ENCODE data around the gene RACGAP1.

Gene RACGAP1

DNA sequence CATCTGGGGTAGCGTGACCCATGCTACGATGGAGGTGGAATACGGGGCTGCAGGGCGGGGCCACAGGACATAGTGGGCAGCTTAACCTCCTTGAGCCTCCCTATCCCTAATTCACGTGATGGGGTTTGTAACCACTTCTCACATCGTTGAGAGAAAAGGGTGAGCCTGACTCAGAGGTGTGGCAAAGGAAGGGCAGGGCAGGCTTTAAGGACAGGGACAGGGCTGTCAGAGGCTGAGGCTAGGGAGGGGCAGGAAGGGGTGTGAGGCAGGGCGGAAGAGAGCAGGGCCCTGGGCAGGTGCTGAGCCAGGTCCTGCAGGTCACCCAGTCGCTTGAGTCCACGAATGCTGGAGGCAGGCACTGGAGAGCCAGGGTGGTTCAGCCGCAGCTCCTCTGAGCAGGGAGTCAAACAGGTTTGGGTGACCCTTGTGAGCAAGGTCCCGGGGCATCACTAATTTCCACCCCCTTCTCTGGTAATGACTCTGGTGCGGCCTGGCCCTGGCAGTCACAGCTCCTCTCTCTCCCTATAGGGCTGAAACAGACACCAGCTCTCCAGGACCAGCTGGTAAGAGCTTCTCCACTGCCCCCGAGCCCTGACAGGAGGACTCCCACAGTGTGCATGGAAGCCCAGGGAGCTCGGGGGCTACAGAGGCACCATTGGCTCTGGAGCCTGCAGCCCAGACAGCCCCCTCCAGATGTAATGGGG lies 82.2 kb downstream of the RACGAP1 start:
- Histone ChIP-seq H2BK5ac (ENCODE audit: low read length) (no peak overlapping the region), H3K56ac (ENCODE audit: low read length) (no peak overlapping the region), H3K36me3 (ENCODE audit: control insufficient read depth, insufficient read depth, low read length) (no peaks in the 10 kb centered on the region), H3K4me3 (ENCODE audit: low read length) (no peak overlapping the region), H3K27ac (ENCODE audit: low read depth, low read length) (no peak overlapping the region), H3K27me3 (ENCODE audit: insufficient read depth, low read length, poor library complexity) (no peaks in the 10 kb centered on the region), H4K5ac (ENCODE audit: low read length) (no peak overlapping the region), H2AK5ac (ENCODE audit: low read length) (no peak overlapping the region), H3K9ac (ENCODE audit: low read length) (no peak overlapping the region), H3K18ac (ENCODE audit: low read length) (no peak overlapping the region), H2BK15ac (replicated peaks; ENCODE audit: low read depth) (no peak overlapping the region), H3K23ac (ENCODE audit: low read length) (no peak overlapping the region), H3K79me1 (ENCODE audit: low read length) (no peaks in the 10 kb centered on the region), H4K8ac (ENCODE audit: low read depth, low read length) (no peak overlapping the region), H3K4ac (ENCODE audit: low read depth, low read length) (no peak overlapping the region), H3K4me2 (ENCODE audit: low read length) (no peak overlapping the region), H3K79me2 (ENCODE audit: control insufficient read depth, insufficient read depth, low read length) (no peaks in the 10 kb centered on the region), H2BK120ac (ENCODE audit: low read depth, low read length) (no peak overlapping the region), H3K4me1 (ENCODE audit: control insufficient read depth, low read depth, low read length) (no peaks in the 10 kb centered on the region)
- WGBS (ENCODE audit: extremely low coverage, insufficient coverage, low lambda C conversion rate) = no CpG with 5 or more reads among the region's 14 CpGs
- DNase-seq = no peak

DNA sequence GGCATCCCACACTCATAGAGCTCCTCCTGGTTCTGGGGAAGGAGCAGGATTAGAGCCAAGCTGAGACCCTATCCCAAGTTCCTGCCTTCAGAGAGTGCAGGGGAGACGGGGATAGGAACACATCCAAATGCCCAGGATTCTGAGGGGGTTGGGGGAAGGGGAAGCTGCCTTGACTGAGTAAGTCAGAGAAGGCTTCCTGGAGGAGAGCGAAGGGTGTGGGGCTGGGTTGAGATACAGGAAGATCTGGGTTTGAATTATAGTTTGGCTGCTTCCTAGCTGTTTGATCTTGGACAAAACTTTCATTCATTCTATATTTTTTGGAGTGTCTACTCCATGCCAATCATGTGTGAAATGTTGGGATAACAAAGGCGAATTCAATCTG lies 82.8 kb downstream of the RACGAP1 start:
- Histone ChIP-seq H2BK5ac (ENCODE audit: low read length) (no peak overlapping the region), H4K8ac (ENCODE audit: low read depth, low read length) (no peak overlapping the region), H3K23ac (ENCODE audit: low read length) (no peak overlapping the region), H3K36me3 (ENCODE audit: control insufficient read depth, insufficient read depth, low read length) (no peaks in the 10 kb centered on the region), H3K56ac (ENCODE audit: low read length) (no peak overlapping the region), H3K79me1 (ENCODE audit: low read length) (no peaks in the 10 kb centered on the region), H3K4ac (ENCODE audit: low read depth, low read length) (no peak overlapping the region), H3K27me3 (ENCODE audit: insufficient read depth, low read length, poor library complexity) (no peaks in the 10 kb centered on the region), H2AK5ac (ENCODE audit: low read length) (no peak overlapping the region), H3K4me3 (ENCODE audit: low read length) (no peak overlapping the region), H3K4me1 (ENCODE audit: control insufficient read depth, low read depth, low read length) (no peaks in the 10 kb centered on the region), H3K4me2 (ENCODE audit: low read length) (no peak overlapping the region), H2BK120ac (ENCODE audit: low read depth, low read length) (no peak overlapping the region), H2BK15ac (replicated peaks; ENCODE audit: low read depth) (no peak overlapping the region), H3K79me2 (ENCODE audit: control insufficient read depth, insufficient read depth, low read length) (no peaks in the 10 kb centered on the region), H4K5ac (ENCODE audit: low read length) (no peak overlapping the region), H3K27ac (ENCODE audit: low read depth, low read length) (no peak overlapping the region), H3K18ac (ENCODE audit: low read length) (no peak overlapping the region), H3K9ac (ENCODE audit: low read length) (no peak overlapping the region)
- DNase-seq = no peak
- WGBS (ENCODE audit: extremely low coverage, insufficient coverage, low lambda C conversion rate) = no CpG with 5 or more reads among the region's 3 CpGs

DNA sequence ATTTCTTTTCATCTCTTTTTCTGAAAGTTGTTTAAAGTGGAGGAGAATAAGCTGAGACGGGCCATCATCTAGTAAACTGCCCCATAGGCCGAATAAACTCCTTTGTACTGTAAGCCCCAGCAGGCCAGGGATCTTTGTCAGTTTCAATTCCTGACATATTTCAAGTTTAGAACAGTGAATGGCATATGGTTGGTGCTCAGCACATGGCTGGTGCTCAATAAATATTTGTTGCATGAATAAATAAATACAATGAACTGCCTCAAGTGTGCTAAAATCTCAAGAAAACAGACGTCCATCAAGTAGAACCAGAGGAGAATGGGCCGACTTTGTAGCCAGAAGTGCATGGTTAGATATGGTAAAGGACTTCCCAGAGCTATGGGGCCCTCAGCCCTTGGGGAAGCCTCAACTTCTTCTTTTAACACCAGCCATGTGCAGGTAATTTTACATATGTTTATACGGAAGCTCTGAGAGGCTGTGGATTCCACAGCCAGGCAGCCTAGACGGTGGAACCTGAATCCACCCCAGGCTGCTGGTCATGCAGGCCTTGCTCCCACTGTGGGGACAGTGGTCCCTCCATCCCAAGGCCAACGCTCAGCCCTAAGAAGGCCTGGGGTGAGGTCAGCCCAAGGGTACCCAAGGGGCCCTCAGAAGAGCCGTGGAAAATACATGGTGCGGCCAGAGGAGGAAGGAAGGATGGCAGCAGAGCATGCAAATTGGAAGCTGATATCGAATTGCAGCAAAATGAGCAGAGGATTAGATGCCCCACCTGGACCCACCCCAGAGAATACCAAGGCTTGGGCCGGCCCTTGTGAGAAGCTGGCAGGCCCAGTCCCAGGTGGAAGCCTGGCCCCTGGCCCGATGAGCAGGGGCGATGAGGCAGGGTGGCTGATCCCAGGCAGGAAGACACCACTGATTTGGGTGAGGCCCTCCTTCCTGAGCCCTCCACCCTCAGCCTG lies 83.5 kb downstream of the RACGAP1 start:
- H3K9ac ChIP-seq (ENCODE audit: low read length) = no peak overlapping the region
- no peak overlapping the region for H3K18ac ChIP-seq (ENCODE audit: low read length)
- H3K4ac ChIP-seq (ENCODE audit: low read depth, low read length) = no peak overlapping the region
- H4K8ac ChIP-seq (ENCODE audit: low read depth, low read length) = no peak overlapping the region
- H3K23ac ChIP-seq (ENCODE audit: low read length) = no peak overlapping the region
- H2BK120ac ChIP-seq (ENCODE audit: low read depth, low read length) = no peak overlapping the region
- H2AK5ac ChIP-seq (ENCODE audit: low read length) = no peak overlapping the region
- no peak overlapping the region for H3K27ac ChIP-seq (ENCODE audit: low read depth, low read length)
- WGBS (ENCODE audit: extremely low coverage, insufficient coverage, low lambda C conversion rate) = no CpG with 5 or more reads among the region's 13 CpGs
- no peak overlapping the region for H4K5ac ChIP-seq (ENCODE audit: low read length)
- no peaks in the 10 kb centered on the region for H3K79me2 ChIP-seq (ENCODE audit: control insufficient read depth, insufficient read depth, low read length)
- no peaks in the 10 kb centered on the region for H3K79me1 ChIP-seq (ENCODE audit: low read length)
- H3K4me1 ChIP-seq (ENCODE audit: control insufficient read depth, low read depth, low read length) = no peaks in the 10 kb centered on the region
- no peaks in the 10 kb centered on the region for H3K27me3 ChIP-seq (ENCODE audit: insufficient read depth, low read length, poor library complexity)
- H3K36me3 ChIP-seq (ENCODE audit: control insufficient read depth, insufficient read depth, low read length) = no peaks in the 10 kb centered on the region
- no peak overlapping the region for H3K4me2 ChIP-seq (ENCODE audit: low read length)
- H3K56ac ChIP-seq (ENCODE audit: low read length) = no peak overlapping the region
- no peak overlapping the region for H2BK15ac ChIP-seq (replicated peaks; ENCODE audit: low read depth)
- no peak overlapping the region for H2BK5ac ChIP-seq (ENCODE audit: low read length)
- DNase-seq = no peak
- H3K4me3 ChIP-seq (ENCODE audit: low read length) = no peak overlapping the region

DNA sequence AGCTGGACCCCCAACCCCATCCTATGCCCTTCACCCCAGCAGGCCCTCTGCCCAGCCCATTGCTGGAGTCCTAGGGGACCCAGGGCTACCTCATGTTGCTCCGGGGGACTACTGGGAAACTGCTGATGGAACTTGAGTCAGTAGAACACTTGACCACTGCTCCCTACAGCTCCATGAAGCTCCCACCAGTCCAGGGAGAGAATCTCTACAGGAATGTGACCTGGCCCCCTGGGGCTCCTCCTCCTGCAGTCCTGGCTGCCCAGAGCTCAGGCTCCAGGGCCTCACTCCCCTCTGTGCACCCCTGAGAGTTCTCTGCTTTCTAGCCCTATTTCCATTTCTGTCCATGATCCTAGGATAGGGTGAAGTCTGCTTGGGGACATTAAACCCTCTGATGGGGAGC lies 85.6 kb downstream of the RACGAP1 start:
- Histone ChIP-seq H3K4me3 (ENCODE audit: low read length) (no peak overlapping the region), H3K79me2 (ENCODE audit: control insufficient read depth, insufficient read depth, low read length) (no peaks in the 10 kb centered on the region), H3K27me3 (ENCODE audit: insufficient read depth, low read length, poor library complexity) (no peaks in the 10 kb centered on the region), H3K4me1 (ENCODE audit: control insufficient read depth, low read depth, low read length) (no peaks in the 10 kb centered on the region), H4K8ac (ENCODE audit: low read depth, low read length) (no peak overlapping the region), H2BK15ac (replicated peaks; ENCODE audit: low read depth) (no peak overlapping the region), H2BK5ac (ENCODE audit: low read length) (no peak overlapping the region), H3K4me2 (ENCODE audit: low read length) (no peak overlapping the region), H3K36me3 (ENCODE audit: control insufficient read depth, insufficient read depth, low read length) (no peaks in the 10 kb centered on the region), H3K56ac (ENCODE audit: low read length) (no peak overlapping the region), H3K23ac (ENCODE audit: low read length) (no peak overlapping the region), H2BK120ac (ENCODE audit: low read depth, low read length) (no peak overlapping the region), H2AK5ac (ENCODE audit: low read length) (no peak overlapping the region), H3K18ac (ENCODE audit: low read length) (no peak overlapping the region), H3K4ac (ENCODE audit: low read depth, low read length) (no peak overlapping the region), H3K9ac (ENCODE audit: low read length) (no peak overlapping the region), H3K79me1 (ENCODE audit: low read length) (no peaks in the 10 kb centered on the region), H4K5ac (ENCODE audit: low read length) (no peak overlapping the region), H3K27ac (ENCODE audit: low read depth, low read length) (no peak overlapping the region)
- no peak for DNase-seq
- no CpG with 5 or more reads among the region's 1 CpG for WGBS (ENCODE audit: extremely low coverage, insufficient coverage, low lambda C conversion rate)

DNA sequence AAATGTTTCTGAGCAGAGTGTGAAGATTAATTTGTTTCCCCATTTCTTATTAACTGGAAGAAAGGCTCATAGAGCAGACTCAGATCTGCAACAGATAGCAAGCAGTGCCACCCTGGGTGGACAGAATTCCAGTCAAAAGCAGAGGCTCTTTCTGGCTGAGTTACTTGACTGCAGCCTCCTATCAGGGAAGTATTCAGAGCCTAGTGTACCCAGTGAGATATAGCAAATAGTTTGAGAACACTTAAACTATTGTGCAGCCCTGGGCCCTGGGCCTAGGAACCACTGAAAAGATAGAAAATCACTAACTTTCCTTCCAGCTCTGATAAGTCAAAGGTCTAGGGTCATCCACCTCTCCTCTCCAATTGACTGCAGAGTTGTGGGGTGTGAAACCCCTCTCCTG lies 86.0 kb downstream of the RACGAP1 start:
- H3K36me3 ChIP-seq (ENCODE audit: control insufficient read depth, insufficient read depth, low read length) = no peaks in the 10 kb centered on the region
- no peaks in the 10 kb centered on the region for H3K27me3 ChIP-seq (ENCODE audit: insufficient read depth, low read length, poor library complexity)
- no peak for DNase-seq
- no peak overlapping the region for H2BK15ac ChIP-seq (replicated peaks; ENCODE audit: low read depth)
- no peak overlapping the region for H3K27ac ChIP-seq (ENCODE audit: low read depth, low read length)
- no peak overlapping the region for H3K4me3 ChIP-seq (ENCODE audit: low read length)
- H3K4me1 ChIP-seq (ENCODE audit: control insufficient read depth, low read depth, low read length) = no peaks in the 10 kb centered on the region
- H3K79me2 ChIP-seq (ENCODE audit: control insufficient read depth, insufficient read depth, low read length) = no peaks in the 10 kb centered on the region
- H3K4ac ChIP-seq (ENCODE audit: low read depth, low read length) = no peak overlapping the region
- no peaks in the 10 kb centered on the region for H3K79me1 ChIP-seq (ENCODE audit: low read length)
- no peak overlapping the region for H3K9ac ChIP-seq (ENCODE audit: low read length)
- no peak overlapping the region for H3K4me2 ChIP-seq (ENCODE audit: low read length)
- no peak overlapping the region for H4K8ac ChIP-seq (ENCODE audit: low read depth, low read length)
- H2BK5ac ChIP-seq (ENCODE audit: low read length) = no peak overlapping the region
- no peak overlapping the region for H2BK120ac ChIP-seq (ENCODE audit: low read depth, low read length)
- no peak overlapping the region for H3K23ac ChIP-seq (ENCODE audit: low read length)
- H4K5ac ChIP-seq (ENCODE audit: low read length) = no peak overlapping the region
- H3K18ac ChIP-seq (ENCODE audit: low read length) = no peak overlapping the region
- H3K56ac ChIP-seq (ENCODE audit: low read length) = no peak overlapping the region
- no peak overlapping the region for H2AK5ac ChIP-seq (ENCODE audit: low read length)

Data from mesendoderm (in vitro differentiated cells).